GM19025 (cell line): Measurements from ENCODE around the gene MSANTD1.

Experiments used
- ATAC-seq: cut with Tn5 transposase; IDR thresholded peaks from one replicate; pipeline ENCODE4 v1.9.1; 2021; ENCODE audit warnings: mild to moderate bottlenecking, low read depth, moderate library complexity; ENCODE audit not compliant: unreplicated experiment

MSANTD1 gene

DNA sequence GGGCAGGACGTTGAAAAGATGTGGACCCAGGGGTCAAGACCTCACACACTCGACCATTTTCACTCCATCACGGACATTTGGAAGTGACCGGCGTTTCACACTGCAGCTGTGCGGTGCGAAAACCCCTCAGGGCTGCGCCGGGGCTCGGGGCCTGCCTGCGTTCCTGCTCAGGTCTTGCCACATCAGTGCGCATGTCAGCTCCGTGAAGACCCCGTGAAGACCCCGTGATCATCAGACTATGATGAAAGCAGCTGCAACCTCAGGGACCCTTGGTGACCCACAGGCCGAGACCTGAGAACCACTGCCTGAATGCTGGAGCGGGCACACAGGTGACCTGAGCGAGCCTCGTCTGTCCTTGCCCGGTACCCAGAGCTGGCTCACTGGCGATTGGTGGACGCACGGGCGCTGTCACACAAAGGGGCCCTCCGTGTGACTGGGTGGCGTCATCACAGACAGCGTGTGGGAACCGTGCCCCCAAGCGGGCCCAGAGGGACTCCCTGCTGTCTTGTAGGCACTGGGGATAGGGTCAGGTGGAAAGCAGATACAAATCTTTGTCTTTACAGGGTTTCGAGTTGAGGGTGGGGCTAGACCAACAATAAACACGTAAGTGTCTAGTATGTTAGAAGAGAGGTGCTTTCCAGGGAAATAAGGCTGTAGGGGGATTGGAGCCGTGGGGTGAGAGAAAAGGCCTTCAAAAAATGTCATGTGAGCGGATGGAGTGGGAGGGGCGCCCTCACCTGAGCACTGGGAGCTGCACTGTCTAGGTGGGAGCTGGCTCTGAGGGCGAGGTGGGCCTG lies 12.7 kb downstream of the MSANTD1 start:
- no peak for ATAC-seq

DNA sequence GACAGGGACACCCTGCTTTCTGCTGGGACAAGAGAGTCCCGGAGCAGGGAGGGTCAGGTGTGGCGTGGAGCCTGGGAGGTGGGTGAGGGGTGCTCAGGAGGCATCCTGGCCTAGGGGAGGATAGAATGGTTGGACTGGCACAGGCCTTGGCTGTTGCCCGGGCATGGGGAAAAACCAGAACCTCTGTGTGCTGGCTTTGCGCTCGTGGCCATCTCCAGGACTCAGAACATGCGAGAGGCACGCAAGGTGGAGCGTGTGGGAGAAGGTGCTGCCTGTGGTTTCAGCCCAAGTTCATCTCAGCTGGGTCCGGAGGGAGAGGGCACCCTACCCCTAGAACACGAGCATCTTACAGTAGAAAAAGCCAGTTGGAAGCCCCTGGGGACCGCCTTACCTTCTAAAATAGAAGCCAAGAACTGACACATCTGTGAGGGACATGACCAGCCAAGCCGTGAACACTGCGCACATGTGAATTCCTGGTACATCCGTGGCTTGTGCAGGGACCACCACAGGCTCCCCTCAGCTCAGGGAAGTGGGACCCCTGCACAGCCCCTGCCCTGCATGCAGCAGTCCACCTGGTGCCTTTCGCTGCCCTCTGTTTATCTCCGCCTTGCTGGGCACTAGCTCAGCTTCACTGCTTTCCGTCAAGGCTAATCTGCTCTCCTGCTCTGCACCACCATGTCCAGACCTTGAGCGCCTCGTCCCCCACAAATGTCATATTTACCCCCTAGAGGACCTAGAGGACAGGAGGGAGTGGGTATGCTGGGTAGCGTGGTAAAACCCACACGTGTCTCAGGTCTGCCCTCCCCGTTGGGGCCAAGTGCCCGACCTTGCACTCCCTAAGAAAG lies 13.5 kb downstream of the MSANTD1 start:
- no peak for ATAC-seq

DNA sequence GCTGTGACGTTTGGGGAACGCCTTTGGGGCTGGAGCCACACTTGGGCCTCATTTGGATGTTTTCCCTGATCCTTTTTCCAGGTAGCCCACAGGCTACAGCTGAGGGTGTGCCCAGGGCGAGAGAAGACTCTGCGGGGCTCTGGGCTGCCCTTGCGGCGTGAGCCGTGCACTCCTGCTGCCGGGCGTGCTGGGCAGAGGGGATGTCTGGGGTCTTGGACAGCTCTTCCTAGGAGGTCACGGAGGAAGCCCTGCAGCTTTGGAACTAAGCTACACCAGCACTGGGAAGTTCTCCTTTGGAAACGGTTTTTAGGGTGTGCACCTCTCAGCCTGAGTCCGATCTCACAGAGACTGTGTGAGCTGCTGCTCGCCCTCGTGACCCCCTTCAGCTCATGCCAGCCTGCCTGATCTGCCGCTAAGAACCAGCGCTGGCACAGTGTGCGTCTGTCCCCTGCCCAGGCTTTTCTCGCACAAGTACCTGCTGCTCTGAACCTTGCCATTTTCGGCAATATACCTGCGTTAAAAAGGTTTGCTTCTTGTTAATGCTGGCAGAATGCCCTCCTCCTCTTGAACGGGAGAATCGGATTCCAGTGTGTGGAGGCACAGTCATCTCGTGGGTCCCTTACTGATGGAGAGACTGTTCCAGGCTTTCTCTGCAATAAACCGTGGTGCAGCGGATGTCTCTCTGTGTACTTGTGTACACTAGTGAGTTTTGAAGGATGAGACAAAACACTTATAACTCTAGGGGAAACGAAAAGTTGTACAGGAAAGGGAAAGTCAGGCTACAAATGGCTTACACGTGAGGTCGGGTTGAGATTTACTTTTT lies 14.3 kb downstream of the MSANTD1 start:
- ATAC-seq: no peak

DNA sequence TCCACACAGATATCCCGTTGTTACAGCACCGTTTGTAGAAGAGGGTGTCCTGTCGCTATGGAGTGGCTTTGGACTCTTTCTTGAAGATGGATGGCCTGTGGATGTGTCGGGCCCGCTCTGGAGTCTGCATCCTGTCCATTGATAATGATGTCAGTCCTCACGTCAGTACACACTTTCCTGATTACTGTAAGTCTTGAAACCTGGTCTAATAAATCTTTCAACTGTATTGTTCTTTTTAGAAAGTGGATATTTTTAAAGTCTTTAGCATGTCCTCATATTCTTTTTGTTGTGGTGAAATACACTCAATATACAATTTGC lies 14.9 kb downstream of the MSANTD1 start:
- ATAC-seq: no peak

DNA sequence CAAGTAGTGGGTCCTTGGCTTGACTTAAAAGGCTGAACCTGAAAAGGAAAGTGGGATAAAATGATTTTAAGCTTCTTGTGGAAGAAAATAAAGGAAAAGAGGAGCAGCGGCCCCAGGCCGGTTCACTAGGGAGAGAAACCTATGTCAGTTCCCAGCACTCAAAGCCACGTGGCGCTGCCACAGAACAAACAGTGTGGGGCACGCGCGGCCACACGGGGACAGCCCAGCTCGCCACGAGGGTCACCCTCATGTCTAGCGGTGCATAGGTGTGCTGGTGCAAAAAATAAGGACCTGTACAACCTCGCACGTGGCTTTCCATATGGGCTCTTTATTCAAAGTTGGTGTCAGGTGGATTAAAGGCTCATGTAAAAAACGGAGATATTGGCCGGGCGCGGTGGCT lies 17.1 kb downstream of the MSANTD1 start:
- ATAC-seq: no peak

DNA sequence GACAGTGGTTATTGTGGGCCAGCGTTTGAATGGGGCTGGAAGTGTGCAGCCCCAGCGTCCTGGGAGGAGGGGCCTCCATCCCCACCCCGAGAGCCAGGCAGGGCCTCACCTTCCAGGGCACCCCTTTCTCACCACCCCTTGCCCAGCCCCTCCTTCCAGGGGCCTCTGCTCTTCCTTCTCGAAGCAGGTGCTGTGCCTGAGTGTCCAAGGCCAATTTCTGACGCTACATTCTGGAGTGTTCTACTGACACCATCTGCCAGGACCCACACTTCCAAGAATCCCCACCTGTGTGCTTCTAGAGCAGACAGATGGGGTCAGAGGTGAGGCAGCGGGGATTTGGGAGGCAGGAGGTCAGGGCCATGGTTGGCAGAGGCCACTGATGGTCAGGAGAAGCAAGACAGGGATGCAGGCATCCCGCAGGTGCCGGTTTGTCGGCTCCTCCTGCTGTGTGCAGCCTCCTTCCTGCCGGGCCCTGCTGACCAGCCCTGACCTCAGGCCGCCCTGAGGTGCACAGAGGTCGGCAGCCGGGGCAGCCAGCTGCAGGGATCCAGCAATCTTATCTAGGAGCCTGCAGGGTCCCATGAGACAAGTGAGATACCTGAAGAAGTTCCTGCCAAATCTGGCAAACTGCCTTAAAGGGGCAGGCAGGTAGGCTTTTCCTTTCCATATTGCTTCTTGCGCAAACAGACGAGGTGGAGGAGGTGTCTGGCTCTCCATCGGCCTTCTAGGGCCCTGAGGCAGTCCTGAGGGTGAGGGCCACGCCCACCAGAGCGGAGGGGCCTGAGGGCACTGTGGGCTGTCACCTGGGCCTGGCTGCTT lies 18.8 kb downstream of the MSANTD1 start:
- ATAC-seq: no peak

DNA sequence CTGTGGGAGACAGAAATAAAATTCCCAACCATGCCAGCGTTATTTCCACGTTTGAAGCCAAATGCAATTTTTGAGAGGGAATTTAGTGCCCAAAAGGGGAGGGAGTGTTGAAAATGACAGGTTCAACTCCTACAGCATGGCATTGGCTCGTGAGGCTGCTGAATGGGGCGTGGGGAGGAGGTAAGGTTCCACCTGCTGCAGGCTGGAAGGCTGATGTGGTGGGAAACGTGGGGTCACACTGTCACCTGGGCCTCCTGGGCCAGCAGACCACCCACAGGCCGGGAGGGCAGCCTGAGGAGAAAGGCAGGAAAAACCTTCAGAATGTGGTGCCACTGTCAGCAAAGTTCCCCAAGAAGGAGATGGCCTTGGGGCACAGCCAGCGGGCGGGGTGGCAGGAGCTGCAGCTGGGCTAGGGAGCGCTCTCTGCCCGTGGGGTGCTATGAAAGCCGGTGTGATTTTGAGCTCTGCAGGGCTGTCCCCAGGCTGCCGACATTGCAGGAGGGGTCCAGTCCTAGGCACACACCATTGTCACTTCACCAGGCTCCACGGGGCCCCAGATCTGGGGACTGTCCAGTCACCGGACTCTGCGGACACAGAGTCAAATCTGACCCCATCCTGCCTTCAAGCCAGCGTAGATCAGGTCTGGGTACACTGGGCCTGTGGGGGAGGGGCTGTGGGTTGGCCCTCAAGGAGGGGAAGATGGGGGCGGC lies 19.6 kb downstream of the MSANTD1 start:
- ATAC-seq: no peak

DNA sequence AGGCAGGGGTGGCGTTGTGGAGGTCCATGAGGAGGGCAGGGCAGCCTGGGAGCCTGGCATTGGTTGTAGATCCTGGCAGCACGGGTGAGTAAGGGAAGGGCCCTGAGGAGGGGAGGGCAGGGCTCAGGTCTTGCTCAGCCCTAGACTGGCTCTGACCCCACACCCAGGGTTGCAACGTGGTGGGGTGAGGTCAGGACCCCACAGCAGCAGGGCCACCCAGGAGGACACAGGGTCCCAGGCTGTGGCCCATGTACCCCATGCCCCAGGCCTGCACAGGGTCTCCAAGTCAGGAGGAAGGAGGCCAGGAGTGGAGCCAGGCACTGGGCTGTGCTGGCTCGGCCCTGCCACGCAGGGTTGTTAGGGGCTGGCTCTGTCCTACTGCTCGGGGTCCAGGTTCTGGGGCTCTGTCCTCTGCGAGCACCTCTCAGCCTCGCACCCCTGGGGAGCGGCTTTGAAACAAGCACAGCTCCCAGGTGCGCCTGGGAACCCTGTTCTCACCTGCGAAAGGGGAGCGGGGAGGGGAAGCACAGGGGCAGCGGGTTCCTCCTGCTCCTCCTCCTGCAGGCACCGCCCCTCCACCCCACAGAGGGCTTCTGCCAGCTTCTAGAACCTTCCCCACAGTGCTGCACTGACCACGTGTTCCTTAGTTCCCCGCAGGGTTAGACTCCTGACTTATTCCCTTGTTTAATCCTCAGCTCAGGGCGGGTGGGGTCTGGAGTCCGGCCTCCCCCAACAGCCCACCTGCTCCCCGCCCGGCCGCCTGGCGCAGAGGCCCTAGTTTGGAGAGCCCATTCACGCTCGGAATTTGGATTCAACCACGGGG lies 20.4 kb downstream of the MSANTD1 start:
- no peak for ATAC-seq

DNA sequence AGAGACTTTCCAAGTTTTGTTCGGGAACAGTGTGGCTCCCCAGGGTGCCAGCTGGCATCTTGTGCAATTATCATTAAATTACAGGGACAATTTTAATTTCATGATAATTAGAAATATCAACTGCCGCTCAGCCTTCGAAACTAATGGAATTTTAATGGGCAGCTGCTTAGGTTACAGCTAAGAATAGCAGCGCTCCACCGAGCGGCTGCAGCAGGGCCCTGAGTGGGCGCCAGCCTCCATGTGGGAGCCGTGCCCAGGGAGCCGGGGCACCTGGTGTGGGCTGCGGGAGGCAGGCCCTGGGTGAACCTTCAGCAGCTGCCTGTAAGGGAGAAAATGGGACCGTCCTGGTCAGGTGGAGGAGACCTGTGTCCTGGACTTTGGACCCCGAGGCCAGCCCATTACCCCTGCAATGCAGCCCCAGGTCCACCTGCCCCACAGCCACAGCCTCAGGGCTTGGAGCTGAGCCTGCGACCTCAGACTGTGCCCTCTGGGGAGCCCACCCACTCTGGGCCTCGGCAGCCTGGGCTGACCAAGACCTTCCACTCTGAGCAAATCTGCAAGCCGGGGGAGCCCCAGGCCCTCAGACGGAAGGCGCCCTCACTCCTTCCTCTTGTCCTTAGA lies 21.1 kb downstream of the MSANTD1 start:
- ATAC-seq: no peak

DNA sequence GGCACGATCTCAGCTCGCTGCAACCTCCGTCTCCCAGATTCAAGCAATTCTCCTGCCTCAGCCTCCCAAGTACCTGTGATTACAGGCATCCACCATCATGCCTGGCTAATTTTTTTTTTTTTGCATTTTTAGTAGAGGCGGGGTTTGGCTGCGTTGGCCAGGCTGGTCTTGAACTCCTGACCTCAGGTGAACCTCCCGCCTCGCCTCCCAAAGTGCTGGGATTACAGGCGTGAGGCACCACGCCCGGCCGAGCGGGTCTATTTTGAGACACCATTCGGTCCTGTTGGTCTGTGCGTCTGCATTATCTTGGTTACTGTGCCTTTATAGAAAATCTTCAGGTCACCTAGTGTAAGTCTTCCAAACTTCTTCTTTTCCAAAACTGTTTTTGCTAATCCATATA lies 22.2 kb downstream of the MSANTD1 start:
- ATAC-seq: no peak

DNA sequence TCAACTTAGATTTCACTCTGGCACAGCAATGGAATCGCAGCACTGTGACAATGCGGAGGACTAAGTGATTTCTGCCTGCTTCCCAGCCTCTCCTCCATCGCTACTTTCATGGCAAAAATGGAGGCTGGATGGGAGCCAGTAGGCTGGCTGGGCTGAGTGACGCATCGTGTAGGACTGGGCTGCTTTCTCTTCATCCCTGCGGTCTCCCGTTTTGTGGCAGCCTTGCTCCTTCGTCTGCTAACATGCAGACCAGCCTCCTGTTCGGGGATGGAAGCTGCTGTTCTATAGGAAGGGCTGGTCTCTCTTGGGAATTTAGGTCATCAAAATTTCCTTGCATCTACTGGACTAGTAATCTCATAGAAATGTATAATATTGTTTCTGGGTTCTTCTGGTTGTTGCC lies 28.0 kb downstream of the MSANTD1 start:
- ATAC-seq: no peak

DNA sequence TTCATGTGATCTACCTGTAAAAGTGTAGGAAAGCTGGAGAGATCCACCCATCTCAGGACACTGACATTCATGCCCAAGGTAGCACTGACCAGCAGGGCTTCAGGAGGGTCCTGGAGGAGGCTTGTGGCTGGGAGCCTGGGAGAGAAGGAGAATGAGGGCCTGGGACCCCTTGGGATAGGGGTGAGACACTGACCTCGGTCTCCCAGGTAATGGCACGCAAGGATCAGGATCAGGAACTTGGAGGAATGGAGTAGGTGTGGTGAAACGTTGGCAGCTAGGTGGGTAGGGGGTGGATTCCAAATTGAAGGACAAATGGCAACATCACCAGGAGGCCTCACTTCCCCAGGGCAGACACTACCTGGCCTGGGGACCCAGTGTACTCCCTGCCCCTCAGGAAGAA lies 31.5 kb downstream of the MSANTD1 start:
- no peak for ATAC-seq

DNA sequence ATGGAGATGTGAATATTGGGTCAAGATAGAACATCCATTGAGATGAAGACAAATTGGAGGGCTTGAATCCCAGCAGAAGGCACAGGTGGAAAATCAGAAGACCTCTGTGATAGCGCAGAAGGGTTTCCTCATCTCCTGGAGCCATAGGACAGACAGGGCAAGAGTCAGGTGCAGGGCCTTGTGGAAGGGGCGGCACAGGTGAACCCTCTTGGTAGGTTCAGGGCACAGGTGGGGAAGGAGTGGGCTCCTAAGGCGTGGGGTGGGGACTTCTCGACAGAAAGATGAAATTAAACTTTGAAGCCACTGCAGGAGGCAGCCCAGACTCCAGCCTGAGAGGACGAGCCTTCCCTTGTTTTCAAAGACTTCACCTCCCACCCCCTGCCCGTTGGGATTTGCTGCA lies 34.5 kb downstream of the MSANTD1 start:
- ATAC-seq: no peak

DNA sequence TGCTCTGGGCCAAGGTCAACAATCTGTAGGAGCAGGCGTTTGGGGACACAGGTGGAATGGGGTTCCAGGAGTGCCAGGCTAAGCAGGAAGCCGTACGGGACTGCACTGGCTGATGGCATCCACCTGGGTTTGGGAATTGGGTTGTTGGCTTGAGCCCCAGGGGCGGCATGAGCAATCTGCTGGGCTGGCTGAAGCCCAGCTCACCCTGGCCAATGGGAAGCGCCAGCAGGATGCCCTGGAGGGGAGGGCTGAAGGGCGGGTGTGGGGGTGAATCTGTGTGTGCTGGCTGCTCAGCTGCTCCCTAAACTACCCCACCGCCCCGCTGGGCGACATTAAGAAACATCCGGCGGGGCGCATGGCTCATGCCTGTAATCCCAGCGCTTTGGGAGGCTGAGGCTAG lies 35.0 kb downstream of the MSANTD1 start:
- no peak for ATAC-seq

DNA sequence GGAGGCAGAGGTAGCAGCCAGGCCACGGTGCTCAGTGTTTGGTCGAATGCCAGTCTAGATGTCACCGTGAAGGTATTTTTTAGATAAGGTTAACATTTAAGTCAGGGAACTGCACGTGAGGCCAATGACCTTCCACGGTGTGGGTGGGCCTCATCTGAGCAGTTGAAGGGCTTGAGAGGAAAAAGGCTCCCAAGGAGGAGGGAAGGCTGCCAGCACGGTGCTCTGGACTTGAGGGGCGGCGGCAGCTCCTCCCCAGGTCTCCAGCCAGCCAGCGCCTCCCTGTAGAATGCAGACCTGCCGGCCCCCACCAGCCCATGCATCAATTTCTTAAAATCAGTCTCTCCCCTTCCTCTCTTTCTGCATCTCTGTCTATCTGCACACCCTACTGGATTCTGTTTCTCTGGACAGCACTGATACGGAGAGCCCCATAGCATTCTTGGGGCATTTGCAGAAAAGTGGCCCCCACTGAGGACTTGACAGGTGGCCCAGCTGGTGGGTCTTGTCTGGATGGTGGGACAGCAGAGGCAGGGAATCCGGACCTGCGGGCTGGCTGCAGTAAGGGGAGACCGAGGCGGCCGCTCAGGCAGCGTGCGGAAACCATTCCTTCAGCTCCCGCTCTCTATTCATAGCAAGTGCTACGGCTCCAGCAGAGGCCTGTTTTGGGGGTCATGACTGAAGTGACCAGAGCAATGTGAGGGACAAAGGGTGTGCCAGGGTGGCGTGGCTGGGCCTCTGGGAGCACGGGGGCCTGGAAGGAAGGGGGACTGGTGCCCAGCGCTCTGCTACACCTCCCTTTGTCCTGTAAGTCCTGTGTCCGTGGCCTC lies 36.0 kb downstream of the MSANTD1 start:
- no peak for ATAC-seq

DNA sequence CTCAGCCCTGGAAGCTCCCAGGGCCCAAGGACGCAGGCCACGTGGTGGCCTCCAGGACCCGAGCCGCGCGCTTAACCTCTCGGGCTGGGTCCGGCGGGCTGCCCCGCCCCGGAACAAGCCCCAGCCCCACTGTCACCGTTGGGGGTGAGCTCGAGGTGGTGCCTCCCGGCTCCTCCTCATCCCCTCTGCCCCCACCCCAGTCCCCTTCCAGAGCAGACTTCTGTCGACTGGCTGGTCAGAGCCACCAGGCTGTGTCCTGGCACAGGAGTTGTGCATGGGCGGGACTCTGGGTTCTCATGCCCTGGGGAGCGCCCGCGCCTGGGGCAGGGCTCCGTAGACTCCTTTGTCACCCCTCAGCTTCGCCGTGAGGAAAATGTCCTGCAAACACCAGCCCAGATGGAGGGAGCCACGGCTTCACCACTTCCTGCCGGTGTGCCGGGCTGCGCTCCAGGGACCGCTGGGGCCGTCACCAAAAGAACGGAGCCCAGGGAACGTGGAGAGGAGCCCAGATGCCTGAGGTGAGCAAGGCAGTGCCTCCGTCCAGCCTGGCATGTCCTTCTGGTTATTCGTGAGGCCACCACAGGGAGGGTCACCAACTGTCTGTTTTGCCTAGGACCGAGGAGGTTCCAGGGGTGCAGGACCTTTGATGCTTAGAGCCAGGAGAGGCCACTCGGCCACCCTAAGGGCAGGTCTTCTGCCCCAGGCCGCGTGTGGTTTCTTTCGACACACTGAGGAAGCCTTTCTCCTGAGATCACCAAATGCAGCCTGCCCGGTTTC lies 36.8 kb downstream of the MSANTD1 start:
- peak; percentile 94 for ATAC-seq
